Smooth muscle cell (in vitro differentiated cells): Measurements from ENCODE around the gene RARG. TPM values are rescaled to one million over a fixed set of nuclear protein-coding genes. Genes with fewer than 3 reads are reported as not detected.

Source experiments
- DNase-seq: peaks from one replicate; lab custom pipeline; 2025; ENCODE audit not compliant: unreplicated experiment; lab: John Stamatoyannopoulos, UW
- H2AFZ ChIP-seq: fragments of 200-600 bp; sonication (generic); 2 replicates; pipeline ENCODE4 v1.6.0; 2016; ENCODE audit warnings: antibody characterized with exemption, low read depth, mild to moderate bottlenecking
- H3F3A ChIP-seq: fragments of 200-600 bp; sonication (generic); 2 replicates; pipeline ENCODE4 v1.6.0; 2017; ENCODE audit warnings: antibody characterized with exemption, low read depth
- H3K27ac ChIP-seq: fragments of 200-600 bp; sonication (generic); 2 replicates; pipeline ENCODE4 v1.5.1; 2016; ENCODE audit warnings: low read depth, mild to moderate bottlenecking
- H3K27me3 ChIP-seq: fragments of 200-600 bp; sonication (generic); 2 replicates; pipeline ENCODE4 v1.6.1; 2016; ENCODE audit warnings: low read depth, mild to moderate bottlenecking
- H3K36me3 ChIP-seq: fragments of 200-600 bp; sonication (generic); 2 replicates; pipeline ENCODE4 v1.5.1; 2016; ENCODE audit warnings: low read depth
- H3K4me1 ChIP-seq: fragments of 200-600 bp; sonication (generic); 2 replicates; pipeline ENCODE4 v1.5.1; 2016; ENCODE audit warnings: low read depth
- H3K4me2 ChIP-seq: fragments of 200-600 bp; sonication (generic); 2 replicates; pipeline ENCODE4 v1.6.0; 2016; ENCODE audit warnings: mild to moderate bottlenecking
- H3K4me3 ChIP-seq: fragments of 200-600 bp; sonication (generic); 2 replicates; pipeline ENCODE4 v1.5.1; 2016; ENCODE audit warnings: mild to moderate bottlenecking
- H3K79me2 ChIP-seq: fragments of 200-600 bp; sonication (generic); 2 replicates; pipeline ENCODE4 v1.6.0; 2016; ENCODE audit warnings: low read depth, mild to moderate bottlenecking
- H3K9ac ChIP-seq: fragments of 200-600 bp; sonication (generic); 2 replicates; pipeline ENCODE4 v1.6.0; 2016; ENCODE audit warnings: low read depth
- H3K9me3 ChIP-seq: fragments of 200-600 bp; sonication (generic); replicated peaks from 2 replicates; pipeline ENCODE4 v1.5.1; 2016; ENCODE audit warnings: low read depth
- H4K20me1 ChIP-seq: fragments of 200-600 bp; sonication (generic); 2 replicates; pipeline ENCODE4 v1.6.0; 2016; ENCODE audit warnings: low read depth
- CTCF ChIP-seq: fragments of 200-600 bp; sonication (generic); IDR thresholded peaks from 2 replicates; pipeline ENCODE4 v1.5.1; 2017; ENCODE audit warnings: borderline replicate concordance, mild to moderate bottlenecking, antibody characterized with exemption; ENCODE audit not compliant: insufficient read depth, poor library complexity, severe bottlenecking
- WGBS: methylation state at CpG from one replicate; pipeline ENCODE4 v1.1.7; 2016; ENCODE audit warnings: low lambda C conversion rate; 5-methylcytosine and 5-hydroxymethylcytosine counted together
- polyA plus RNA-seq: library from polyadenylated mRNA; unstranded; fragments of >200 nt; fragmentation: Nextera tagmentation; extraction: Ambion mirVana; gene quantifications from 2 replicates; pipeline ENCODE4 v1.2.1, GENCODE V29; 2016
- total RNA-seq: library from RNA; depleted of rRNA; stranded (reverse); fragments of >200 nt; gene quantifications from 2 replicates; pipeline ENCODE4 v1.2.3, GENCODE V29; 2014

RARG gene
- total and polyA plus RNA-seq, 2 experiments from 2014 or later: 21.8 to 32.9 TPM

GRCh38 chr12:53224061-53224896 lies 7.7 kb downstream of the RARG start:
- Histone ChIP-seq H3K36me3 (no peaks in the 10 kb centered on the region), H3K4me1 (peaks cover 40% of the 10 kb centered on the region), H3K79me2 (no peaks in the 10 kb centered on the region), H3K4me2 (peak overlapping the region; percentile 88), H3K9me3 (no peaks in the 10 kb centered on the region), H3F3A (peaks cover 23% of the 10 kb centered on the region), H4K20me1 (peaks cover 2% of the 10 kb centered on the region), H3K4me3 (no peak overlapping the region), H3K9ac (no peak overlapping the region), H3K27me3 (no peaks in the 10 kb centered on the region), H3K27ac (peak overlapping the region; percentile 97), H2AFZ (no peak overlapping the region)
- TF ChIP-seq CTCF: peak; percentile 21
- WGBS: 46% methylated on average over 9 of the region's 11 CpGs
- no peak for DNase-seq

- 13% methylated on average over 5 of the region's 16 CpGs for WGBS
- peak overlapping the region; percentile 88 for H3K4me2 ChIP-seq
- peak overlapping the region; percentile 15 for H3K4me3 ChIP-seq
- H3K27me3 ChIP-seq: no peaks in the 10 kb centered on the region
- H3K27ac ChIP-seq: peak overlapping the region; percentile 97
- H2AFZ ChIP-seq: no peak overlapping the region
- peak; percentile 37 for DNase-seq
- peaks cover 3% of the 10 kb centered on the region for H4K20me1 ChIP-seq
- H3F3A ChIP-seq: peaks cover 23% of the 10 kb centered on the region
- no peak for TF ChIP-seq CTCF
- no peaks in the 10 kb centered on the region for H3K36me3 ChIP-seq
- H3K79me2 ChIP-seq: no peaks in the 10 kb centered on the region
- H3K9me3 ChIP-seq: no peaks in the 10 kb centered on the region
- no peak overlapping the region for H3K9ac ChIP-seq
- H3K4me1 ChIP-seq: peaks cover 42% of the 10 kb centered on the region
Observed at GRCh38 chr12:53223389-53224060, 8.5 kb downstream of the RARG start.

GRCh38 chr12:53222806-53223261 lies 9.2 kb downstream of the RARG start:
- 35% methylated on average over 4 of the region's 4 CpGs for WGBS
- peak overlapping the region; percentile 15 for H3K4me3 ChIP-seq
- H3K36me3 ChIP-seq: no peaks in the 10 kb centered on the region
- no peak for TF ChIP-seq CTCF
- no peak overlapping the region for H3K9ac ChIP-seq
- peaks cover under 1% of the 10 kb centered on the region for H3K79me2 ChIP-seq
- no peak for DNase-seq
- H3K9me3 ChIP-seq: no peaks in the 10 kb centered on the region
- H3K27ac ChIP-seq: peak overlapping the region; percentile 97
- peak overlapping the region; percentile 88 for H3K4me2 ChIP-seq
- H2AFZ ChIP-seq: no peak overlapping the region
- H3K4me1 ChIP-seq: peaks cover 49% of the 10 kb centered on the region
- peaks cover 10% of the 10 kb centered on the region for H4K20me1 ChIP-seq
- peaks cover 23% of the 10 kb centered on the region for H3F3A ChIP-seq
- H3K27me3 ChIP-seq: no peaks in the 10 kb centered on the region
